ENCODE results near the gene ENPP3.

The ENPP3 gene

GRCh38 chr6:131642987-131643611 lies 6.0 kb downstream of the ENPP3 start:
- no peak for FAIRE-seq

DNA sequence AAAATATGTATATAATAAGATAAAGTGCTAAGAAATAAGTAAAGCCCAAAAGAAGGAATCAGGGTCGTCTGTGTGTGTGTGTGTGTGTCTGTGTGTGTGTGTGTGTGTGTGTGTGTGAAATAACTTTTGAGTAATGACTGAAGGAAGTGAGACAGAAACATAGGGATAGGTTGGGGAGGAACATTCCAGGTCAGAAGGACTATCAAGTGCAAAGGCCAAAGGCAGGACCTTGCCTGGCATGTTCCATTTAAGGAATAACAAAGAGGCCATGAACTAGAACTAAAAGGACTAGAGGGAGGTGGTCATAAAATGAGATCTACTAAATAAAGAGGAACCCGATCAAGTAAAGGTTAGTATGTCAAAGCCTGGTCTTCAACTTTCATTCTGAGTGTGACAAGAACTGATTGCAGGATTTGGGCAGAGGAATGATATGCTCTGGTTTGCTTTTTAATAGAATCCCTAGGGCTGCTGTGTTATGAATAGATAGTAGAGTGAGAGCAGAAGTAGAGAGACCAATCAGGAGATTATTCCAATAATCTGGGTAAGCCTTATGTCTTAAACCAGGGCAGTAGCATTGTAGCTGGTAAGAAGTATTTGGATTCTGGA lies 6.9 kb downstream of the ENPP3 start:
- no peak for FAIRE-seq

DNA sequence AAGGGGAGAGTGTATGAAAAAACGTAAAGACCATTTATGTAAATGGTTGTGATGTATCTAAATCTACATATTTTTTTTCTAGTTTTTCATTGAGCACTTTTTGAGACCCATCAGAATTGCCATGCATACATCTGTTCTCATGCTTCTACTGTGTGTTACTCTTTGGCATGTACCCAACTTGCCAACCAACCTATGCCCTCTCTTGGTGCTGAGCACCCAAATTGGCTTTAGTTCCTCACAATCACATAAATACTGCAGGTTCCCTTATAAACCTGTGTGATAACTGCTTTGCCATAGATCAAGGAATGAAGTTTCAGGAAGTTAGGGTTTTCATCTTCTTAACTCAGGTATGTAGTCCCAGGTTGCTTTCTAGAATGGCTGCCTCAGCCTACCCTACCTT lies 7.8 kb downstream of the ENPP3 start:
- no peak for FAIRE-seq

GRCh38 chr6:131645846-131646245 lies 8.7 kb downstream of the ENPP3 start:
- FAIRE-seq = no peak

DNA sequence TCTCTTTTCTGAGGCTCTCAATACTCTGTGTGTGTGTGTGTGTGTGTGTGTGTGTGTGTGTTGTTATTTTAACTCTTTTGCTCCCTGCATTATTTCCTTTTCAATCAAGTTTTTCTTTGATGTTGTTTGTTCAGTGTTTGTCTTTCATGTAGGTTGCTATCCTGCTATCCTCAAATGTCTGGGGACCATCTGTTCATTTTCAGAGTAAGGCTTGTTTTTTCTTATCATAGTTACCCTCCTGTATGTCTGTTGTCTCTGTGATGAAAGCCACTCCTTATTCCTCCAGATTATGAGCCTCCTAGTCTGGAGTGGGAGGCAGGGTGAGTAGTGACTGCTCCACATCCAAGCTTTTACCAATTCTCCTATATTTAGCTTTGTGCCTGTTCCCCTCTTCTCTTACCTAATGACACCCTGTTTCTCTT lies 9.2 kb downstream of the ENPP3 start:
- FAIRE-seq = no peak

DNA sequence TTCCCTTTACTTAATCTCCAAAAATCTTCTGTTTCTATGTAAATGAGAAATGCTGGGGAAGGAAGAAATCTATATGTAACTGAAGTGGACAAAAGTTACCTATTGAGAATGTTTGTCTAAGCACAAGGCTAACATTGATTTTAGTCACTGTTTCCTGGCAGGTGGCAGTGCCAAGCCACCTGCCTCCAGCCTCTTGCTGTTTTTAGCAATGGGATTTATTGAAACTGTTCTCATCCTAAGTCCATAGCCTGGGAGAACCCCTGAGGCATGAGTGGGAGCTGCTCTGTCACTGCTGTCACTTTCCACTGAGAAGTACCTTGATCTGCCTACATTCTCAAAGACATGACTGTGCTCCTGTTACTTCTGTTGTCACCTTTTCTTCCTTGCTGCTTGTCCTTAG lies 14.7 kb downstream of the ENPP3 start:
- FAIRE-seq = no peak

- FAIRE-seq = peak; percentile 69
These were observed 15.4 kb downstream of the ENPP3 start for GRCh38 chr6:131652472-131652871.

DNA sequence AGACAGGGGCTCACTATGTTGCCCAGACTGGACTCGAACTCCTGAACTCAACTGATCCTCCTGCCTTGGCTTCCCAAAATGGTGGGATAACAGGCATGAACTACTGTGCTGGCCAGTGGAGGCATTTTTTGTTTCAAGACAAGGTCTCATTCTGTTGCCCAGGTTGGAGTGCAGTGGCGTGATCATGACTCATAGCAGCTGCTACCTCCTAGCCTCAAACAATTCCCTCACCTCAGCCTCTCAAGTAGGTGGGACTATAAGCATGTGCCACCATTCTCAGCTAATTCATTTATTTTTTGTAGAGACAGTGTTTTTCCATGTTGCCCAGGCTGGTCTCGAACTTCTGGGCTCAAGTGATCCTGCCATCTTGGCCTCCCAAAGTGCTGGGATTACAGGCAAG lies 17.2 kb downstream of the ENPP3 start:
- FAIRE-seq = no peak

GRCh38 chr6:131655387-131655786 lies 18.3 kb downstream of the ENPP3 start:
- no peak for FAIRE-seq

GRCh38 chr6:131655951-131656350 lies 18.8 kb downstream of the ENPP3 start:
- no peak for FAIRE-seq

- no peak for FAIRE-seq
These were observed 19.6 kb downstream of the ENPP3 start for GRCh38 chr6:131656667-131657066.

DNA sequence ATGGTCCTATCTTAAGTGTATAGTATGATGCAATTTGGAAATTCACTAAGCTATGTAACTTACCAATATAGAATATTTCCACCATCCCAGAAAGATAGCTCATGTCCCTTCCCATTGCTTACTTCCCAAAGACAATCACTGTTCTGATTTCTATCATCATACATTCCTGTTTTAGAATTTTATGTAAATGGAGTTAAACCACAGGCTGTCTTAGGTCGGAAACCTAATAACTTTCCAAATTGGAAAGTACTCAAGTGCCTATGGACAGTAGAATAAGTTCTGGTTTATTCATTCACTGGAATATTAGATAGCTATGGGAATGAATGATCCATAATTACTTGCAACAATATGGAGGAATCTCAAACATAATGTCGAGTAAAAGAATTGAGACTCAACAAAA lies 20.1 kb downstream of the ENPP3 start:
- FAIRE-seq = no peak

DNA sequence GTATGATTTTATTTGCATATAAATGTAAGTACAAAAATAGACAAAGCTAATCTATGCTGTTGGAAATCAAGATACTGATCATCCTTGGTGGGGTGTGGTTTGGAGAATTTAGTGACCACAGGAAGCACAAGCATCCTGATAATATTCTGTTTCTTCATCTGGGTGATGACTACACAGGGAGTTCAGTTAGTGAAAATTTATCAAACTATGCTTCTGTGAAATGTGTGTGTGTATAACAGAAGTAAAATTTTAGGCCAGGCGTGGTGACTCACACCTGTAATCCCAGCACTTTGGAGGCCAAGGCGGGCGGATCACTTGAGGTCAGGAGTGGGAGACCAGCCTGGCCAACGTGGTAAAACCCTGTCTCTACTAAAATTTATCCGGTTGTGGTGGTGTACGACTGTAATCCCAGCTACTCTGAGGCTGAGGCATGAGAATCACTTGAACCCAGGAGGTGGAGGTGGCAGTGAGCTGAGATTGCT lies 20.6 kb downstream of the ENPP3 start:
- FAIRE-seq = no peak

- FAIRE-seq = no peak
These were observed 21.2 kb downstream of the ENPP3 start for GRCh38 chr6:131658287-131658686.

DNA sequence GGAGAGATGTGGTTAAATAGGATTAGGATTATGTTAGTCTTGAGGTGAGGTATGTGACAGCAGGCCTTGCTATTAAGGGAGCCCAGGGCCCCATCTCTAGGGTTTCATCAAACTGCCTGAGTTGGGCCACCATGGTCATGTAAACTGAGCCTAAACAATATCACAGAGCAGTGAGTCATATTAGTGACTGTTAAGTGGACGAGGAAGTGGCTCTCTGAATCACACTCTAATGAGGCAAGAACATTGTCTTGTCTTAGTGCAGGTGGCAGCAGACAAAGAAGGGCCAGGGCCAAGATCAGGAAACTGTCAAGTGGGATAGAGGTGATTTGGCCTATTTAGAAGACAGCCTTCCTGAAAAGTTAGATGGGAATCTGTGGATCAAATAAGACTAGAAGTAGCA lies 23.1 kb downstream of the ENPP3 start:
- FAIRE-seq = no peak

GRCh38 chr6:131663578-131664165 lies 26.6 kb downstream of the ENPP3 start:
- FAIRE-seq = no peak

- no peak for FAIRE-seq
These were observed 32.8 kb downstream of the ENPP3 start for GRCh38 chr6:131669891-131670290.

- no peak for FAIRE-seq
These were observed 36.1 kb downstream of the ENPP3 start for GRCh38 chr6:131673184-131673583.

DNA sequence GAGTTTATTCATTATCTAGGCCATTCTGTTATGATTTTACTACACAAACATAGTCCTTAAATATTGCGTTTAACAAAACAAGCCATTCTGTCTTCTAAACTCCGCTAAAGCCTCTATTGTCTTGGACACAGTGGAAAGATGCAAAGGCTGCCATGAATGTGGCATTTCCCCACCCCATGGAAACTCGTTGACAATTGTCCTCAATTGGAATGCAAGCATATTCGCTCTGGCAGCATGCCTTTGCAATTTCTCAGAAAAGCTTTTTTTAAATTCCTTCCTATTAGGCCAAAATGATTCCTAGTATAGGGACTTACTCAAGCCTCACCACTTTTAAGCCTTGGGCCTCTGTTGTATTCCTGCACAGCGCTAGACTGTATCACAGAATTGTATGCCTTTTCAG lies 41.3 kb downstream of the ENPP3 start:
- FAIRE-seq = no peak

- FAIRE-seq = no peak
These were observed 43.8 kb downstream of the ENPP3 start for GRCh38 chr6:131680868-131681267.

DNA sequence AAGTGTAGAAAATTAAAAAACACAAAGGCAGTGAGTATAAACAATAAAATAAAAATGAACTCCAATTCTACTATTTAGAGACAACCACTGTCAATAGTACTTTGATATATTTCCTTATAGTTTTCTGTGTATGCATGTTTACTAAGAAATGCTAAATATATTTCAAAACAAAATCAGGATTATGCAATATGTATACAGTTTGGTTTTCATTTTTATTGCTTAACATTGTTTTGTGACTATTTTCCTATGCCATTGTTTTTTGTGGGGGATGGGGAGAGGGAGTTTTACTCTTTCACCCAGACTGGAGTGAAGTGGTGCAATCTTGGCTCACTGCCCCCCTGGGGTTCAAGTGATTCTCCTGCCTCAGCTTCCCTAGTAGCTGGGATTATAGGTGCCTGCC lies 44.5 kb downstream of the ENPP3 start:
- no peak for FAIRE-seq

GRCh38 chr6:131682442-131682841 lies 45.3 kb downstream of the ENPP3 start:
- no peak for FAIRE-seq

DNA sequence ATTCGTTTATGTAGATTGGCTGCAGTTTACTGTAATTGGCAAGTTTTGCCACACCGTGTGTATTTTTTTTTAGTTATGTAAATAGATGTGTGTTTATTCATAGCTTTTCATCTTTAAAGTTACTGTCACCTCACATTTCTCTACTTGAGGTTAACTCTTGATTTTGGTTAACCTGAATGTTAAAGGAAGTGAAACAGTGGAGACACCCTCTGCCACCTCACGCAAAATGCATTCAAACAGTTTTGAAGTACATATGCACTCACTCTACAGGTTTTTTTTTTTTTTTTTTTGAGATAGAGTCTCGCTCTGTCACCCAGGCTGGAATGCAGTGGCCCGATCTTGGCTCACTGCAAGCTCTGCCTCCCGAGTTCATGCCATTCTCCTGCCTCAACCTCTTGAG lies 46.4 kb downstream of the ENPP3 start:
- FAIRE-seq = no peak

DNA sequence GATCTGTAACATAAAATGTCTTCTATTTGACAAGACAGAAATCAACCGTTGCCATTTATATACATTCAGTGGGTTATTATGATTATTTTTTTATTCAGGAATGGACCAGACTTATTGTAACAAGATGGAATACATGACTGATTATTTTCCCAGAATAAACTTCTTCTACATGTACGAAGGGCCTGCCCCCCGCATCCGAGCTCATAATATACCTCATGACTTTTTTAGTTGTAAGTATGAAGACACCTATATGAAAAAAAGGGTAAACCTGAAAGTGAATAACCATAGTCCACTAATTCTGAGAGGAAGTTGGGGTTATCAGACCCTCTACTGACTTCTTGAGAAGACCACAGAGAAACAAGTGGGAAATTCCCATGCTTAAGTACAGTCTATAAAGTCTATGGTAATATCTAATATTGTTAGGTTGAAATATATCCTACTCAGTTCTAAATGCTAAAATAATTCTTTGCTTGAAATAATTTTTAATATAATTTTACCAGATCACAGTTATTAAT lies 48.2 kb downstream of the ENPP3 start:
- FAIRE-seq = no peak

Measured in colon (tissue), 2 donors.